Mammary epithelial cell (primary cell): ENCODE measurements around the gene CNTD1.

Source experiments
- CTCF ChIP-seq, 2 donors: IDR thresholded peaks in 1 of 2; conservative IDR thresholded peaks in 1 of 2; 2 replicates each; pipeline ENCODE4 v1.5.1; 2011 to 2012; ENCODE audit warnings: inconsistent platforms in 2 of 2, low read length in 2 of 2, mild to moderate bottlenecking in 2 of 2, control low read depth in 1 of 2, low read depth in 1 of 2; ENCODE audit not compliant: insufficient read depth in 1 of 2; ENCODE audit errors: extremely low read depth in 1 of 2
- EZH2 ChIP-seq: IDR thresholded peaks from 2 replicates; pipeline ENCODE4 v1.6.1; 2012; ENCODE audit warnings: low read length, inconsistent platforms, borderline replicate concordance

- TF ChIP-seq CTCF (conservative IDR thresholded peaks at IDR 0.05 in 1 of 2, IDR thresholded peaks at IDR 0.05 in 1 of 2; ENCODE audit: extremely low read depth in 1 of 2, insufficient read depth in 1 of 2, low read depth in 1 of 2, low read length in 2 of 2) (no peak), EZH2 (no peak)
Measured at GRCh38 chr17:42778570-42778969, 20.1 kb upstream of the CNTD1 start.
